Loucy (cell line): Measurements from ENCODE around the gene LCMT2.
A peak's percentile ranks its signal among the peaks of the same experiment; 100 is the strongest.

Source experiments
- CTCF ChIP-seq: fragments of 200-600 bp; sonication (generic); conservative IDR thresholded peaks from 2 replicates; pipeline ENCODE4 v1.5.1; 2014; ENCODE audit warnings: mild to moderate bottlenecking, antibody characterized with exemption, low read length
- EZH2phosphoT487 ChIP-seq: fragments of 200-600 bp; IDR thresholded peaks from 2 replicates; pipeline ENCODE4 v1.6.1; 2018; ENCODE audit warnings: antibody characterized with exemption, mild to moderate bottlenecking, moderate library complexity, borderline replicate concordance

- TF ChIP-seq CTCF (peak; percentile 93), EZH2phosphoT487 (no peak)
Measured at GRCh38 chr15:43285609-43286037, 44.8 kb downstream of the LCMT2 start.
